Non-pigmented ciliary epithelial cell (primary cell): ENCODE results near the gene FAM171A1.
"Not testable (repeated sequence)": the region's sequence is repeated elsewhere in the genome, so short reads cannot be mapped to it uniquely, and the experiment has no call there.

Experiments used
- DNase-seq: peaks from one replicate; pipeline ENCODE4 v3.0.0-alpha.2; 2010; ENCODE audit warnings: low read depth

The FAM171A1 gene

GRCh38 chr10:15207410-15207809, 163.7 kb downstream of the FAM171A1 start:
- not testable (repeated sequence) for DNase-seq

GRCh38 chr10:15202639-15203038, 168.4 kb downstream of the FAM171A1 start:
- DNase-seq, result no peak

GRCh38 chr10:15202301-15202621, 168.8 kb downstream of the FAM171A1 start:
- not testable (repeated sequence) for DNase-seq

GRCh38 chr10:15201589-15202300, 169.3 kb downstream of the FAM171A1 start:
- peak; percentile 43 for DNase-seq

- peak; percentile 87 for DNase-seq
Measured at GRCh38 chr10:15200626-15201025, 170.5 kb downstream of the FAM171A1 start.

GRCh38 chr10:15197911-15198310, 173.2 kb downstream of the FAM171A1 start:
- no peak for DNase-seq

- peak; percentile 30 for DNase-seq
Measured at GRCh38 chr10:15197276-15197675, 173.8 kb downstream of the FAM171A1 start.

GRCh38 chr10:15196021-15196834, 174.9 kb downstream of the FAM171A1 start:
- no peak for DNase-seq

- no peak for DNase-seq
Measured at GRCh38 chr10:15189133-15189885, 181.8 kb downstream of the FAM171A1 start.

GRCh38 chr10:15188603-15189002, 182.5 kb downstream of the FAM171A1 start:
- no peak for DNase-seq

- no peak for DNase-seq
Measured at GRCh38 chr10:15183689-15184481, 187.2 kb downstream of the FAM171A1 start.

GRCh38 chr10:15182540-15183207, 188.4 kb downstream of the FAM171A1 start:
- no peak for DNase-seq

- no peak for DNase-seq
Measured at GRCh38 chr10:15181576-15182156, 189.4 kb downstream of the FAM171A1 start.

- no peak for DNase-seq
Measured at GRCh38 chr10:15180736-15181135, 190.4 kb downstream of the FAM171A1 start.

- DNase-seq, result no peak
Measured at GRCh38 chr10:15176269-15176668, 194.8 kb downstream of the FAM171A1 start.

GRCh38 chr10:15175587-15175986, 195.5 kb downstream of the FAM171A1 start:
- DNase-seq, result no peak

- DNase-seq, result no peak
Measured at GRCh38 chr10:15172306-15172840, 198.7 kb downstream of the FAM171A1 start.

- DNase-seq, result no peak
Measured at GRCh38 chr10:15169555-15170401, 201.3 kb downstream of the FAM171A1 start.

- DNase-seq, result peak; percentile 81
Measured at GRCh38 chr10:15168786-15169554, 202.1 kb downstream of the FAM171A1 start.
